22Rv1 (cell line): ENCODE results near the gene CNIH3.

Experiments
- CTCF ChIP-seq: fragments of 450-650 bp; IDR thresholded peaks from 2 replicates; pipeline ENCODE4 v1.5.1; 2017; ENCODE audit warnings: mild to moderate bottlenecking
- ZFX ChIP-seq: fragments of 450-650 bp; IDR thresholded peaks from 2 replicates; pipeline ENCODE4 v1.6.1; 2017; ENCODE audit warnings: antibody characterized with exemption, borderline replicate concordance

- TF ChIP-seq CTCF = no peak
- no peak for TF ChIP-seq ZFX
Measured at GRCh38 chr1:224737353-224737727, 121.2 kb downstream of the CNIH3 start.
